SU-DHL-6 (cell line): Measurements from ENCODE around the gene SVIL.

Experiments
- CTCF ChIP-seq: fragments of 200-600 bp; sonication (generic); IDR thresholded peaks from one replicate; pipeline ENCODE4 v1.5.1; 2017; ENCODE audit warnings: antibody characterized with exemption, mild to moderate bottlenecking, low read length, moderate library complexity; ENCODE audit not compliant: insufficient read depth, poor library complexity, severe bottlenecking
- EZH2phosphoT487 ChIP-seq: fragments of 200-600 bp; sonication (generic), shearing (Covaris generic); conservative IDR thresholded peaks from 2 replicates; pipeline ENCODE4 v1.6.1; 2018; ENCODE audit warnings: mild to moderate bottlenecking, antibody characterized with exemption, low read length, moderate library complexity, mixed read lengths

GRCh38 chr10:29537799-29538198 lies 97.0 kb downstream of the SVIL start:
- TF ChIP-seq CTCF (no peak), EZH2phosphoT487 (no peak)
